ENCODE data around the gene MSRB3. TPM values are rescaled to one million over a fixed set of nuclear protein-coding genes. Genes with fewer than 3 reads are reported as not detected.

Gene MSRB3
- total RNA-seq, 1 experiment from 2014 or later: 1.1 TPM

DNA sequence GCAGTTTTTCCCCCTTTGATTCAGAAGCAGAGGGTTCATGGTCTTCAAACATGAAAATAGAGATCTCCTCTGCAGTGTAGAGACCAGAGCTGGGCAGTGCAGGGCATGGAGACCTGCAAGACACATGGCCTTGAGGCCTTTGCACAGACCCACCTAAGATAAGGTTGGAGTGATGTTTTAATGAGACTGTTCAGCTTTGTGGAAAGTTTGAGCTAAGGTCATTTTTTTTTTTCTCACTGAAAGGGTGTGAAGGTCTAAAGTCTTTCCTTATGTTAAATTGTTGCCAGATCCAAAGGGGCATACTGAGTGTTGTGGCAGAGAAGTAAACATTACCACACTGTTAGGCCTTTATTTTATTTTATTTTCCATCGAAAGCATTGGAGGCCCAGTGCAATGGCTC lies 185.1 kb downstream of the MSRB3 start:
- H2BK15ac ChIP-seq (ENCODE audit: low read depth, low read length): no peak overlapping the region
- no CpG with 5 or more reads among the region's 1 CpG for WGBS (ENCODE audit: extremely low coverage, insufficient read length, low lambda C conversion rate)
- no peaks in the 10 kb centered on the region for H3K79me1 ChIP-seq (ENCODE audit: insufficient read depth, low read depth, low read length, poor library complexity, severe bottlenecking)
- no peak overlapping the region for H2AFZ ChIP-seq (ENCODE audit: low read length)
- Mint-ChIP-seq H3K27ac (no peak overlapping the region; a peak in 1 of 7 replicates), H3K4me3 (no peak overlapping the region), H3K36me3 (ENCODE audit: insufficient read depth in 1 of 3, low read depth in 3 of 3) (no peaks in the 10 kb centered on the region), H3K9me3 (no peaks in the 10 kb centered on the region), H3K4me1 (no peaks in the 10 kb centered on the region), H3K27me3 (ENCODE audit: low read depth) (no peaks in the 10 kb centered on the region)
- H3K9me3 ChIP-seq (ENCODE audit: control insufficient read depth, low read depth, low read length): no peaks in the 10 kb centered on the region
- no peak for DNase-seq
- H3K27ac ChIP-seq (ENCODE audit: insufficient read length, low read depth, low read length): no peak overlapping the region
- H3K4ac ChIP-seq (ENCODE audit: low read depth, low read length): no peak overlapping the region
- H4K20me1 ChIP-seq (ENCODE audit: control insufficient read depth, insufficient read depth, insufficient read length): no peaks in the 10 kb centered on the region
- H3K4me1 ChIP-seq (ENCODE audit: insufficient read depth, low read length): no peaks in the 10 kb centered on the region
- no peak overlapping the region for H3K56ac ChIP-seq (ENCODE audit: insufficient read length, low read depth, low read length)
- no peaks in the 10 kb centered on the region for H3K79me2 ChIP-seq (ENCODE audit: insufficient read depth, low read length)
- H3K14ac ChIP-seq (ENCODE audit: insufficient read depth, low read length): no peak overlapping the region
- H4K5ac ChIP-seq (ENCODE audit: insufficient read length, low read depth, low read length): no peak overlapping the region
- H3K23ac ChIP-seq (ENCODE audit: insufficient read length, low read depth, low read length): no peak overlapping the region
- no peak overlapping the region for H2BK20ac ChIP-seq (ENCODE audit: low read depth, low read length, poor library complexity, severe bottlenecking)
- no peak overlapping the region for H2BK12ac ChIP-seq (ENCODE audit: insufficient read length, low read depth, low read length)
- H4K8ac ChIP-seq (replicated peaks; ENCODE audit: insufficient read length, low read depth, low read length): no peak overlapping the region
- no peak overlapping the region for H3K18ac ChIP-seq (ENCODE audit: insufficient read length, low read depth, low read length)
- no peak overlapping the region for H2AK5ac ChIP-seq (ENCODE audit: insufficient read length, low read length)
- TF ChIP-seq, protein P1, sequence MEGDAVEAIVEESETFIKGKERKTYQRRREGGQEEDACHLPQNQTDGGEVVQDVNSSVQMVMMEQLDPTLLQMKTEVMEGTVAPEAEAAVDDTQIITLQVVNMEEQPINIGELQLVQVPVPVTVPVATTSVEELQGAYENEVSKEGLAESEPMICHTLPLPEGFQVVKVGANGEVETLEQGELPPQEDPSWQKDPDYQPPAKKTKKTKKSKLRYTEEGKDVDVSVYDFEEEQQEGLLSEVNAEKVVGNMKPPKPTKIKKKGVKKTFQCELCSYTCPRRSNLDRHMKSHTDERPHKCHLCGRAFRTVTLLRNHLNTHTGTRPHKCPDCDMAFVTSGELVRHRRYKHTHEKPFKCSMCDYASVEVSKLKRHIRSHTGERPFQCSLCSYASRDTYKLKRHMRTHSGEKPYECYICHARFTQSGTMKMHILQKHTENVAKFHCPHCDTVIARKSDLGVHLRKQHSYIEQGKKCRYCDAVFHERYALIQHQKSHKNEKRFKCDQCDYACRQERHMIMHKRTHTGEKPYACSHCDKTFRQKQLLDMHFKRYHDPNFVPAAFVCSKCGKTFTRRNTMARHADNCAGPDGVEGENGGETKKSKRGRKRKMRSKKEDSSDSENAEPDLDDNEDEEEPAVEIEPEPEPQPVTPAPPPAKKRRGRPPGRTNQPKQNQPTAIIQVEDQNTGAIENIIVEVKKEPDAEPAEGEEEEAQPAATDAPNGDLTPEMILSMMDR (conservative IDR thresholded peaks at IDR 0.05): no peak
- no peak overlapping the region for H4K91ac ChIP-seq (ENCODE audit: insufficient read length, low read depth, low read length)
- H3K4me2 ChIP-seq (ENCODE audit: insufficient read depth, insufficient read length, low read length): no peak overlapping the region
- no peak overlapping the region for H3T11ph ChIP-seq (ENCODE audit: low read length)
- no peaks in the 10 kb centered on the region for H3K27me3 ChIP-seq (ENCODE audit: insufficient read depth, low read length)
- no peaks in the 10 kb centered on the region for H3K23me2 ChIP-seq (ENCODE audit: insufficient read length, low read depth, low read length, poor library complexity, severe bottlenecking)
- H2BK5ac ChIP-seq (ENCODE audit: insufficient read length, low read length): no peak overlapping the region
- H2BK120ac ChIP-seq (ENCODE audit: low read depth, low read length, poor library complexity, severe bottlenecking): no peak overlapping the region
- H3K9ac ChIP-seq (ENCODE audit: extremely low read depth, insufficient read length, low read length): no peak overlapping the region
